ENCODE data around the gene NUMB.

GRCh38 chr14:73289729-73290128 lies 168.6 kb downstream of the NUMB start:
- no peak for TF ChIP-seq EZH2 (IDR thresholded peaks at IDR 0.05; ENCODE audit: insufficient read depth, poor library complexity, severe bottlenecking)
- TF ChIP-seq EZH2phosphoT487 (IDR thresholded peaks at IDR 0.05; ENCODE audit: insufficient read depth, low read depth) = no peak

All from GM23248 (cell line).